HG03280 (cell line): ENCODE data around the gene RNASEH2C.
"Not testable (repeated sequence)": the region's sequence is repeated elsewhere in the genome, so short reads cannot be mapped to it uniquely, and the experiment has no call there.

Experiments
- ATAC-seq: cut with Tn5 transposase; IDR thresholded peaks from one replicate; pipeline ENCODE4 v1.9.1; 2021; ENCODE audit warnings: mild to moderate bottlenecking, moderate library complexity; ENCODE audit not compliant: unreplicated experiment

RNASEH2C gene

DNA sequence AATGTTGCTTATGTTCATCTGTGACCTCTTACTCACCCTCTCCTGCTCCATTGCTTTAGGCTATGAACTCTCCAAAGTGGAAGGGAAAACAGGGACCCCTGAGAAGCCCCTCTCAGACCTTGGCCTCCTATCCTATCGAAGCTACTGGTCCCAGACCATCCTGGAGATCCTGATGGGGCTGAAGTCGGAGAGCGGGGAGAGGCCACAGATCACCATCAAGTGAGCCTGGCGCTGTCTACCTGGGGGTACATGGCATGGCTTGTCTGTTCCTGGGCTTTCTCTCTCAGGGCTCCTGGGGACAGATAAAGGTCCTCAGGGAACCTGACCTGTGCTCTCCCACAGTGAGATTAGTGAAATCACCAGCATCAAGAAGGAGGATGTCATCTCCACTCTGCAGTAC, 2.1 kb downstream of the RNASEH2C start:
- ATAC-seq: no peak

DNA sequence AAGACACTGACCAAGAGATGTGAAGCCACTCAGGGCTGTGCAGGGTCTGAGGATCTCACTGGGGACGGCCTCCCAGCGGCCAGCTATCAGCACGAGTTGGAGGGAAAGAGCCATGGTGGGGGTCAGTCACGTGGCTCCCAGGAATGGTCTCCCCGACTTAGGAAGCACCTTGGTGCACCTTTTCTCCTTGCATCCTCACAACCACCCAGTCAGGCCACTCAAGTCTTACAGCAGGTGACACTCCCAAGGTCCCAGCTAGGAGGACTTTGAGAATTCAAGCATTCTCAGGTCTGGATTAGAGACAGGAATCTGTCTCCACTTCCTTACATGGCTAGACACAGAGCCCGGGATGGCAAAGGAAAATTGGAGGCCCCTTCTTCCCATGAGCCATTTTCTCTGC, 2.7 kb downstream of the RNASEH2C start:
- no peak for ATAC-seq

DNA sequence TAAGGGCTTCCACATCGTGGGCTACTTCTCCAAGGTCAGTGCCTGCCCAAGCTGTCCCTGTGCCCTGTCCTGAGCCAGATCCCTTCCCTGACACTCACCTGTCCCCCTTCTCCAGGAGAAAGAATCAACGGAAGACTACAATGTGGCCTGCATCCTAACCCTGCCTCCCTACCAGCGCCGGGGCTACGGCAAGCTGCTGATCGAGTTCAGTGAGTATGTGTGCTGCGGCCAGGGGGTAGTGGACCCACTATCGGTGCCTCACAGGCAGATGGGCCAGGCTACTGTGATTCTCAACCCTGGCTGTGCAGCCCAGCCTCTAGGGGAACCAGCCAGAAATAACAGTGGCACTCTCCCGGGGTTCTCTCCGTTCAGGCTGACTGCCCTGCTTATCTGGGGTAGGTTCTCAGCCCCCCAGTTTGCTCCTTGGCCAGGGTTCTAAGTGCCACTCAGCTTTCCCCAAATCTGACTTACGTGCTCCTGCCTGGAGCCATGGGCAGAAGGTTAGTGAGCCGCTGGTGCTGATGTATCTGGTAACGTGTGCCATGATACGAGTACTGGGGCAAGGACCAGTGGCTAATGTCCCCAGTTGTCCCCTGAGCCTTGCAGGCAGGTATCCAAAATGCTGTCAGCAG, 3.7 kb downstream of the RNASEH2C start:
- ATAC-seq: no peak

DNA sequence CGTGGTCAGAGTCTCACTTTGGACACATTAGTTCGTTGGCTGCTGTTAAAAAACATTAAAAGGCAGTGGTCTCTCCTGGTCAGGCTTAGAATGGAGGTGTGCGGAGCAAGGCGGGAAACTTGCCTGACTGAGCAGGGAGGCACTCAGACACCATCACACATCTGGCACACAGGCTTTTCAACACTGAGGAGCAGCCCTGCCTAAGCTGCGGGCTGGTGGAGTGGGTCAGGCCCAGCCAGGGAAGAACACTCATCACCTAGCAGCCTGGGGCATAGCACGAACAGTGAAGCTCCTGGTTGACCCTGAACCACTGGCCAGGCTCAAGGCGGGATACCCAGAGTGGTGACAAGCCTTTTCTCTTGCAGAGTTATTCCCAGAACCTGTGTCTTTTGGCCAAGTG, 4.3 kb downstream of the RNASEH2C start:
- no peak for ATAC-seq

DNA sequence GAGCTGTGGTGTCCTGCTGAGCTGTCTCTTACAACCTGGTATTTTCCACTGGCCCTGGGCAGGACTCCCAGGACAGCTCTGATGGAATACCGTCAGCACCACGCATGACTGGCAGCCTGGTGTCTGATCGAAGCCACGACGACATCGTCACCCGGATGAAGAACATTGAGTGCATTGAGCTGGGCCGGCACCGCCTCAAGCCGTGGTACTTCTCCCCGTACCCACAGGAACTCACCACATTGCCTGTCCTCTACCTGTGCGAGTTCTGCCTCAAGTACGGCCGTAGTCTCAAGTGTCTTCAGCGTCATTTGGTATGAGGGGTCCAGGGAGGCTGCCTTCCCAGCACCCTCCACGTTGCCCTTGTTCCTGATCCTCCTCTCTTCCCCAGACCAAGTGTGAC, 6.2 kb downstream of the RNASEH2C start:
- ATAC-seq: no peak

DNA sequence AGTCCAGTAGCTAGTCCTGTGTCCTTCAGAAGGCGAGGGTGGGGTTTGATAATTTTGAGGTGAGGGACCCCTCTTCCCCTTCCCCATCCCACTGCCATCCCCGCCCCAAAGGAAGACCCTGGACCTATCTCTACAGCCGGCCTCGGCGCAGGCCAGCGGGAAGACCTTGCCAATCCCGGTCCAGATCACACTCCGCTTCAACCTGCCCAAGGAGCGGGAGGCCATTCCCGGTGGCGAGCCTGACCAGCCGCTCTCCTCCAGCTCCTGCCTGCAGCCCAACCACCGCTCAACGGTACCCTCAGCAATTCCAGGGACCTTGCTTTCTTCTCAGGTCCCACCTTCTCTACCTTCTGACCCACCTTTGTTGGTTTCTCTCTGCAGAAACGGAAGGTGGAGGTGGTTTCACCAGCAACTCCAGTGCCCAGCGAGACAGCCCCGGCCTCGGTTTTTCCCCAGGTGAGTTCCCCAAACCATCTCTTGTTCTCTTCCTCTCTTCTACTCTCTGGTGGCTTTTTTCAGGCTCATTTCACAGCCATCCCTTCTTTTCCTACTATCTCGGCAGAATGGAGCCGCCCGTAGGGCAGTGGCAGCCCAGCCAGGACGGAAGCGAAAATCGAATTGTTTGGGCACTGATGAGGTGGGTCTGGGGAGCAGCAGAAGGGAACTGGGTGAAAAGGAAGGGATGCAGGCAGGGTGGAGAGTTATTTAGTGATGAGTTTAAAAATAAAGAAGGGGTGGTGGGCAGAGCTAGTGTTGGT, 7.2 kb downstream of the RNASEH2C start:
- no peak for ATAC-seq

DNA sequence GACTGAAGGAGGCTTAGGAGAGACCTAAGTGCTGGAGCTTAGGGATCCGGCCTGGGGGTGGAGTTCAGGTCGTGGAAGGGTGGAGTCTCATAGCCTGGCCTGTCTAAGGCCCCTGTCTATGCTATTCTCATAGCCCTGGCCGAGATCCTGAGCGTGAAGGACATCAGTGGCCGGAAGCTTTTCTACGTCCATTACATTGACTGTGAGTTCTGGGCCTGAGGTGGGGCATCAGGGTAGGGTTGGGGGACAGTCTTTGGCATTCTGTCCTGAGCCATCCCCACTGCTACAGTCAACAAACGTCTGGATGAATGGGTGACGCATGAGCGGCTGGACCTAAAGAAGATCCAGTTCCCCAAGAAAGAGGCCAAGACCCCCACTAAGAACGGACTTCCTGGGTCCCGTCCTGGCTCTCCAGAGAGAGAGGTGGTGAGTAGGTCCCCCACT, 7.9 kb downstream of the RNASEH2C start:
- ATAC-seq: no peak

DNA sequence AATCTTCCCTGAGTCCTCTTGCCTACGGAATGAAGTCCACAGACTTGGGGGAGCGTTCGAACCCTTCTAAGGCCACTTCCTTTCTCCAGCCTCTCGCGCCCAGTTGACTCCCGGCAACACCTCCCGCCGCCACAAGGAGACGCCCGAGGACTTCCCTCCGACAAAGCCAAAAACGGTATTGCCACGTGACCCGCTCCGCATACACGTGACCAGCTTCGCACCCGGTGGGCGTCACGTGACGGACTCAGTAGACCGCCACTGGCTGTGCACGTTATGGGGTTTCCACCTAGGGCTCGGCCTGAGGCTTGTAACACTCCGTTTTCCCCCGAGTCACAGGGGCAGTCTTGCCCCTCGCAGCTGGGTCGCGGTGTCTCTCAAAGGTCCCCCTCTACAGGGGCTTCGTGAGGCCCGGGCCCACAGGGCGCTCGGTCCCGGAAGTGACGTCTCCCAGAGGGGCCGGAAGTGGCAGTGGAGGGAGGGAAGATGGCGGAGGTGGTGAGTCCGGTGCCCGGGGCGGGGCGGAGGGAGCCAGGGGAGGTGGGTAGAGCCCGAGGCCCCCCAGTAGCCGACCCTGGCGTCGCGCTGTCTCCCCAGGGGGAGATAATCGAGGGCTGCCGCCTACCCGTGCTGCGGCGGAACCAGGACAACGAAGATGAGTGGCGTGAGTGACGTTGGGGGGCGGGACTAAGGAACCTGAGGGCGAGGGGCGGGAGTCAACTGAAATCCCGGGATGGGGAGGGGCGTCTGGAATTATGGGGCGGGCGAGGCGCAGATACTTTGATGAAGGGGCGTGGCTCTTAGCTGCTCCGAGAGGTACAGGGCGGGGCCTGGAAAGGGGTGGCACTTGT, 8.6 kb downstream of the RNASEH2C start, which contains the start of gene KAT5:
Gene KAT5, plus strand, starts transcription at position 468 of the 848 bp plus-strand sequence. Its CDS starts 16 bp downstream, at position 484.
- ATAC-seq: peak; percentile 87

DNA sequence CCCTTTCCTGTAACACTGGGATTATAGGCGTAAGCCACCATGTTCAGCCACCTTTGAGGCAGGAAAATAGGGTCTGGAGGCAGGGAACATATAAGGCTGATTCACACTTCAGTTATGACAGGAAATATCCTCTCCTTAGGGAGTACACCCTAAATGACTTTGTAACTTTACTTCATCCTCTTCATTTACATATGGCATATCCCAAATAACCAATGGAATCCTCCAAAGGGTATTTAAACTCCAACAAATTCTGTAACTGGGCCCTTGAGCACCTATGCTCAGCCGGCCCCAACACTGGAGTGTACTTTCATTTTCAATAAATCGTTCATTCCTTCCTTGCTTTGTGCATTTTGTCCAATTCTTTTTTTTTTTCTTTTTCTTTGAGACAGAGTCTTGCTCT, 10.2 kb downstream of the RNASEH2C start:
- no peak for ATAC-seq

DNA sequence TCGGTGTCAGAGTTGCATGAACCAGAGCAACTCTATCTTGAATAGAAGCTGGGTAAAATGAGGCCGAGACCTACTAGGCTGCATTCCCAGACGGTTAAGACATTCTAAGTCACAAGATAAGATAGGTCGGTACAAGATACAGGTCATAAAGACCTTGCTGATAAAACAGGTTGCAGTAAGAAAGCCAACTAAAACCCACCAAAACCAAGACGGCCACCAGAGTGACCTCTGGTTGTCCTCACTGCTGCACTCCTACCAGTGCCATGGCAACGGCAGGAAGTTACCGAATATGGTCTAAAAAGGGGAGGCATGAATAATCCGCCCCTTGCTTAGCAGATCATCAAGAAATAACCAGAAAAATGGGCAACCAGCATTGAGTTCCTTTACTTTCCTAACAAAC, 10.9 kb downstream of the RNASEH2C start:
- ATAC-seq: no peak

DNA sequence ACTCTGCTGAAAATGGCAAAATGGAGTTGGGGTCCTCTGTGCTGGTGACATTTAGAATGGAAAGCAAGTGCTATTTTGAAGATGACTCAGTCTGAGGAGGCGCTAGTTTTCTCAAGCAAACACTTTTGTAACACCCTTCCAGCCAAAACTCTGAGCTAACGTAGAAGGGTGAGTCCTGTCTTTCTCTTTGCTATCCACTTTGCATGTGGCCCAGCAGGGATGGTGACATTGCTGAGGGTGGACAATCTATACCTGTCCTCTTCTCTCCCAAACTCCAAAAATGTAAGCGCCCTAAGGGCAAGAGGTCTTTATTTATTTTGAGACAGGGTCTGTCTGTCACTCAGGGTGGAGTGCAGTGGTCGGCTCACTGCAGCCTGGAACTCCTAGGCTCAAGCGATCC, 12.1 kb downstream of the RNASEH2C start:
- no peak for ATAC-seq

DNA sequence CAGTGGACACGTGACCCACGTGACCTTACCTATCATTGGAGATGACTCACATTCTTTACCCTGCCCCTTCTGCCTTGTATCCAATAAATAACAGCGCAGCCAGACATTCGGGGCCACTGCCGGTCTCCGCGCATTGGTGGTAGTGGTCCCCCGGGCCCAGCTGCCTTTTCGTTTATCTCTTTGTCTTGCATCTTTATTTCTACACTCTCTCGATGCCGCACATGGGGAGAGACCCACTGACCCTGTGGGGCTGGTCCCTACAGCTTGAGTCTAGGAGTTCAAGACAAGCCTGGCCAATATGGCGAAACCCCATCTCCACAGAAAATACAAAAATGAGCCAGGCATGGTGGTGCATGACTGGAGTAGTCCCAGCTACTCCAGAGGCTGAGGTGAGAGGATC, 13.6 kb downstream of the RNASEH2C start:
- not testable (repeated sequence) for ATAC-seq

DNA sequence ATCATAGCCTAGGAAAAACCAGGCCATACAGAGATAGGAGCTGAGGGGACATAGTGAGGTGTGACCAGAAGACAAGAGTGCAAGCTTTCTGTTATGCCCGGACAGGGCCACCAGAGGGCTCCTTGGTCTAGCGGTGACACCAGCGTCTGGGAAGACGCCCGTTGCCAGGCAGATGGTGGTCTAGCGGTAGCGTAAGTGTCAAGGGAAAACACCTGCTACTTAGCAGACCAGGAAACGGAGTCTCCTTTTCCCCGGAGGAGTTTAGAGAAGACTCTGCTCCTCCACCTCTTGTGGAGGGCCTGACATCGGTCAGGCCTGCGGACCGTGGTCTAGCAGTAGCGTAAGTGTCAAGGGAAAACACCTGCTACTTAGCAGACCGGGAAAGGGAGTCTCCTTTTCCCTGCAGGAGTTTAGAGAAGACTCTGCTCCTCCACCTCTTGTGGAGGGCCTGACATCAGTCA, 14.3 kb downstream of the RNASEH2C start:
- not testable (repeated sequence) for ATAC-seq

DNA sequence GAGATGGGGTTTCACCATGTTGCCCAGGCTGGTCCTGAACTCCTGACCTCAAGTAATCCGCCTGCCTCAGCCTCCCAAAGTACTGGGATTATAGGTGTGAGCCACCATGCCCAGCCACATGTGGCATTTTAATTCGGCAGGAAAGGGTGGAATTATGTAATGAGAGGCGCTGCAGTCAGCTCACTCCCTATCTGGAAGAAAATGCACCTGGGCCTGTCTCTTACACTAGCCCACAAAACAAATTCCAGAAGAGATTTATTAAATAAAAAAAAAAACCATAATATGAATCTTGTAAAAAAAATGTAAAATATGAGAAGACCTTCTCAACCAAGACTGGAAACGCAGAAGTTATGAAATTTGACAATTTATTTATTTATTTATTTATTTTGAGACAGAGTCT, 16.8 kb downstream of the RNASEH2C start:
- ATAC-seq: no peak

DNA sequence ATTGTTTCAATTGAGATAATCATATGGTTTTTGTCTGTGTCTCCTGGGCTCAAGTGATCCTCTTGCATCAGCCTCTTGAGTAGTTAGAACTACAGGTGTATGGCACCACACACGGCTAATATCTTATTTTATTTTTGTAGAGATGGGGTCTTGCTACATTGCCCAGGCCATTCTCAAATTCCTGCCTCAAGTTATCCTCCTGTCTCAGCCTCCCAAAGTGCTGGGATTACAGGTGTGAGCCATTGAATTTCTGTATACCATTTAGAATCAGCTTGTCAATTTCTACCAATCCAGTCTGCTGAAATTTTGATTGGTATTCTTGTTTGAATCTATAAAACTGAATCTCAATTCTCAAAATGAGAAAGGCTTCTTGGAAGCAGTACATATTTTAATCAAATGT, 18.9 kb downstream of the RNASEH2C start:
- ATAC-seq: no peak

DNA sequence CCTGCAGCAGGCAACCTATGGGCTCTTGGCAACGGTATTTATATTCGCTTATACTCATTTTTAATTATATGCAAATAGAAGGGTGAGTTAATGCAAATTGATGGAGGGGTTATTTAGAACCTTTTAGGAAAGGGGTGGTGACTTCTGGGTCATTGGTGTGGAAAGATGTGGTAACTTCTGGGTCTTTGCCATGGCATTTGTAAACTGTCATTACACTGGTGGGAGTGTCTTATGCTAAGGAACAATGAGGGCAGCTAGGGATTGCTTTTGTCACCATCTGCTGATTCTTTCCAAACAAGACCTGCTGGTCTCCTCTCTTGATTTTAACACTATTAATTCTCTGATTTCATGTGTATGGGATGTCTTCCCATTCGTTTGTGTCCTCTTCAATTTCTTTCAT, 20.2 kb downstream of the RNASEH2C start:
- ATAC-seq: no peak

DNA sequence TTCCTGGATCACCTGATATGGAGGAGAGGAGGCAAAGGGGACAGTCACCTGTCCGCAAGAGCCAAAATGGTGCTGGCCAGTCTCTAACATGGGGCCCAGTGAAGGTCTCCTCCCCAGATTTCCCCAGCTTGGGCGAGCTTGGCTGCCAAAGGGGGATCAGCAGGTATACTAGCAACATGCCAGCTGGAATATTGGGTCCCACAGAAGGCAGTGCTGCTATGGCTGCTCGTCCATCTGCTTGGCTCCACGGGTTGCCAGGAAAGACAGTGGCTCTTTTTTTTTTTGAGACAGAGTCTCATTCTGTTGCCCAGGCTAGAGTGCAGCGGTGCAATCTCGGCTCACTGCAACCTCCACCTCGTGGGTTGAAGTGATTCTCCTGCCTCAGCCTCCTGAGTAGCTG, 21.3 kb downstream of the RNASEH2C start:
- no peak for ATAC-seq

DNA sequence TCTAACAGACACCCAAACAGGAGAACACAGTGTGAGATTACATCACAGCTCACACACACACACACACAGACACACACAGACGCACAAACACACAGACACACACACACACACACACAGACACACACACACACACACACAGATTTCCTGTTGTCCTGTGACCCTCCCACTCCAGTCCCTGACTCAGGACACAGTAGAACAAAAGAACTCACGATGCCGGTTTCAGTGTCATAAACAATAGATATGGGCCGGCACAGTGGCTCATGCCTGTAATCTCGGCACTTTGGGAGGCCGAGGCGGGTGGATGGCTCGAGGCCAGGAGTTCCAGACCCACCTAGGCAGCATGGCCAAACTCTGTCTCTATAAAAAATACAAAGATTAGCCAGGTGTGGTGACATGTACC, 22.4 kb downstream of the RNASEH2C start:
- ATAC-seq: no peak

DNA sequence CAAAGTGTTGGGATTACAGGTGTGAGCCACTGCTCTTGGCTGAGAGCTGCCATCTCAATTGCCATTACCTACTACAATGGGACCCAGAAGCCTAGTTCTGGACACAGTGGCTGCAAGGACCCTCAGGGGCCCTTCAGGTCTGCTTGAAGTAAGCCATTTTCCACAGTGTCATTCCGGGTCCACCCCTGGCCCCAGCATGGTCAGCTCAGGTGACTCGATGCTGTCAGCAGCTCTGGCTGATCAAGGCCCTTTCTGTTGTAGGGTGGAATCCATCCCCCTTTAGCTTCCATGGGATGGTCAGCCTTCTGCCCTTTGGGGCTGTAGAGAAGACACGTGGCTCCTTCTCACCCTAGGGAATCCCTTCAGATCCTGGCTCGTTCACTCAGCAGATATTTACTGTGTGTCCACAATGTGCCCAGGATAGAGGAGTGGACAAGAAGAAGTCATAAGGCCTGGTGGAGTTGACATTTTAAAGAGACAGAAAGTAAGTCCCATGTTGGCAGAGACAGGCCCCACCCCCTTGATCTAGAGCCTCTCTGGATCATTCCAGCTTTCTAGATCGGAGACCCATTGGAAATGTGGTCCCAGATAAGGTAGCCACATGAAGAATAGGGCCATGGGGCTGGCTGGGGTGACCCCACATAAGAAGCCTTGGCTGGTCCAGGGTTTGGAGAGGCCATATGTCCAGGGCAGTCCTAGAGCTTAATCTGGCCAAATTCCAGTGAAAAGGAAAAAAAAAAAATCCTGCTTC, 23.6 kb downstream of the RNASEH2C start:
- no peak for ATAC-seq

DNA sequence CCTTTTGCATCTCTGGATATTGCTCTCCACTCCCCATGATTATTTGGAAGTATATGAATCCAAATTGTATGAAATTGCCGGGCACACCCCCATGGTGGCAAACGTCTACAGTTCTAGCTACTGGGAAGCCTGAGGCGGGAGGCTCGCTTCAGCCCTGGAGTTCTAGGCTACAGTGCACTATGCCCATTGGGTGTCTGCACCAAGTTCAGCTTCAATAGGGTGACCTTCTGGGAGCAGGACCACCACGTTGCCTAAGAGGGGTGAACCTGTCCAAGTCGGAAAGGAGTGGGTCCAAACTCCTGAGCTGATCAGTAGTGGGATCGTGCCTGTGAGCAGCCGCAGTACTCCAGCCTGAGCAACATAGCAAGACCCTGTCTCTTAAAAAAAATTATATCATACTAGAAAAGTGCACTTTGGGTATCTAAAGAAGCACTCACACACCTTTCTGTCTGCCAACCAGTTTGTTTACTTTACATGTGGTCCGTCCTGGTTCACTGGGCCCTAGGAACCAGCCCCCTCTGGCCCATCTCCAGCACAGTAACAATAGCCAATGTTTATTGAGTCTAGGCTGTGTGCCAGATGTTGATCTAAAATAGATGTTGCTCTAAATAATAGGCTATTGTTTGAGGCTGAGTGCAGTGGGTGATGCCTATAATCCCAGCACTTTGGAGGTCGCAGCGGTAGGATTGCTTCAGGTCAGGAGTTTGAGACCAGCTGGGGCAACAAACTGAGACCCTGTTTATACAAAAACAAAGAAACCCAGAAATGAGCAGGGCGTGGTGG, 24.9 kb downstream of the RNASEH2C start:
- no peak for ATAC-seq
